Retinal pigment epithelial cell (primary cell): ENCODE data around the gene CLASP1.

Experiments used
- DNase-seq: peaks from one replicate; pipeline ENCODE4 v3.0.0-alpha.2; 2010; ENCODE audit warnings: low read depth
- H3K4me3 ChIP-seq: 2 replicates; pipeline ENCODE4 v1.5.1; 2011; ENCODE audit warnings: mild to moderate bottlenecking, low read length, control low read depth, moderate library complexity
- CTCF ChIP-seq: conservative IDR thresholded peaks from 2 replicates; pipeline ENCODE4 v1.5.1; 2011; ENCODE audit warnings: low read depth, low read length, control low read depth, inconsistent platforms

CLASP1 gene

DNA sequence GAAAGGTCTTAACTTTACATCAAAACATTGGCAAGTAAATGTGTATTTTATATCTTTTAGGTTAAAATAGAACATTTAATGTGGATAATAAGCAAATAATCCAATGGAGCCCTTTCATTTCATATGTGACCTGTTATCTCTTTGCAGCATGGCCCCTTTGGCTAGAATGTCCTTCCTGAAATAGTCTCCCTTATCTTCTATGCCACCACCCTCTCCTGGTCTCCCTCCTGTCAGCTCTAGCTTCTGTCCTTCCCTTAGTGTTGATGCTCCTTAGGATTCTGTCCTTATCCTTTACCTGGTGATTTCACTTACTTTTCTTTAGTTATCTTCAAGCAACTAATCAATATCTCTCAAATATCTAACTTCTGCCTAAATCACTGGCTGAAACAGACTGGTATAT is 277.2 kb downstream of the CLASP1 start:
- no peak for DNase-seq
- H3K4me3 ChIP-seq: no peak overlapping the region
- TF ChIP-seq CTCF: no peak

DNA sequence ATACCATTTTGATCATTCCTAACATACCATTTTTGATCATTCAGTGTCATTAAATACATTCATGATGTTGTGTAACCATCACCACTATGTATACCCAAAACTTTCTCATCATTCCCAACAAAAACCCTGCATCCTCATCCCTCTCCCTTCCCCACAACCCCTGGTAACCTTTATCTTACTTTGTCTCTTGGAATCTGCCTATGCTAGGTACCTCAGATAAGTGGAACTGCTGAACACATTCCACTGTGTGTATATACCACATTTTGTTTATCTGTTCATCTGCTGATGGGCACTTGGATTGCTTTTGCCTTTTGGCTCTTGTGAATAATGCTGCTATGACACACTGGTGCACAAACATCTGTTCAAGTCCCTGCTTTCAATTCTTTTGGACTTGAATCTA is 280.4 kb downstream of the CLASP1 start:
- TF ChIP-seq CTCF: no peak
- H3K4me3 ChIP-seq: no peak overlapping the region
- no peak for DNase-seq

- no peak for TF ChIP-seq CTCF
- DNase-seq: no peak
- no peak overlapping the region for H3K4me3 ChIP-seq
These were observed 281.1 kb downstream of the CLASP1 start for GRCh38 chr2:121368155-121368554.

GRCh38 chr2:121367246-121367900 is 281.9 kb downstream of the CLASP1 start:
- no peak overlapping the region for H3K4me3 ChIP-seq
- no peak for TF ChIP-seq CTCF
- no peak for DNase-seq

- no peak for TF ChIP-seq CTCF
These were observed 283.2 kb downstream of the CLASP1 start for GRCh38 chr2:121366040-121366439.

DNA sequence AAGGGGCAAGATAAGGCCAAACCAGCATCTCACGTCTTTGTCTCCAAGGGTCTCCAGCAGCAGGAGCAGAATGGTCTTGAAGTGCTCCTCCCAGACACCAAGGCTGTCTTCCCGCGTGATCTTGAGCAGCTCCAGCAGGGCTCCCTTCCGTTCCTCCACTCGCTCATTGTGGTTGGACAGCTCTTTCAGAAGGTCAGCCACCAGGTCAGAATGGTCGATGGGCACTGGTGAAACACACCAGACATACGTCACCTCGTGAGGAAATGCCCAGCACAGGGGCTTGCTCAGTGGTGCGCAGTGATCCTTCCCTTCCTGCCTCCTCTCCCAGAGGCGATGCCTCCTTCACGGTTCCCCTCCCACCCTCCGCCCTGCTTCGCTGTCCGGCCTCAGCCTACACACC is 284.2 kb downstream of the CLASP1 start:
- no peak for DNase-seq
- TF ChIP-seq CTCF: no peak
- no peak overlapping the region for H3K4me3 ChIP-seq

More at GRCh38 chr2:121366040-121366439, 283.2 kb downstream of the CLASP1 start:
- H3K4me3 ChIP-seq: no peak overlapping the region
- DNase-seq: no peak

GRCh38 chr2:121363632-121364420 is 285.4 kb downstream of the CLASP1 start:
- no peak for DNase-seq
- H3K4me3 ChIP-seq: no peak overlapping the region
- TF ChIP-seq CTCF: no peak
